ENCODE measurements around the gene CCDC88A. TPM values are rescaled to one million over a fixed set of nuclear protein-coding genes. Genes with fewer than 3 reads are reported as not detected.

Gene CCDC88A
- total RNA-seq, 2 donors from 2014 or later, result 49.0 to 50.4 TPM

DNA sequence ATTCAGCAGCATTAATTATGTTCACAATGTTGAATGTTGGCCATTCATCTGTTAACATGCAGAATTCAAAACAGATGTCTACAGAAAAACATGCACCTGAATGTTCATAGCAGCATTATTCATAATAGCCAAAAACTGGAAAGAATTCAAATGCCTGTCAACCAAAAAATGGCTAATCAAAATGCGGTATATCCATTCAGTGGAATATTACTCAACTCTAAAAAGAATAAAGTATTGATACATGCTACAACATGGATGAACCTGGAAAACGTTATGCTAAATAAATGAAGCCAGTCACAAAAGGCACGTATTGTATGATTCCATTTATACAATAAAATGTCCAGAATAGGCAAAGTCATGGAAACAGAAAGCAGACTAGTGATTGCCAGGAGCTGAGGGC, 68.0 kb downstream of the CCDC88A start:
- DNase-seq (no peak), ATAC-seq (no peak)
- intact Hi-C loops (cut with DNase I), result no loop called here
- H3K4me3 ChIP-seq, result no peak overlapping the region
- 93 to 94% methylated on average over 3 of the region's 3 CpGs for WGBS, 2 donors
- H3K4me1 ChIP-seq, result no peaks in the 10 kb centered on the region
- no peaks in the 10 kb centered on the region for H3K36me3 ChIP-seq (replicated peaks in 1 of 2; ENCODE audit: insufficient read depth in 1 of 2, low read depth in 2 of 2)
- H3K27me3 ChIP-seq, result no peaks in the 10 kb centered on the region
- H3K27ac ChIP-seq, result no peak overlapping the region
- TF ChIP-seq POLR2A (IDR thresholded peaks at IDR 0.05), result no peak
- TF ChIP-seq, protein P1, sequence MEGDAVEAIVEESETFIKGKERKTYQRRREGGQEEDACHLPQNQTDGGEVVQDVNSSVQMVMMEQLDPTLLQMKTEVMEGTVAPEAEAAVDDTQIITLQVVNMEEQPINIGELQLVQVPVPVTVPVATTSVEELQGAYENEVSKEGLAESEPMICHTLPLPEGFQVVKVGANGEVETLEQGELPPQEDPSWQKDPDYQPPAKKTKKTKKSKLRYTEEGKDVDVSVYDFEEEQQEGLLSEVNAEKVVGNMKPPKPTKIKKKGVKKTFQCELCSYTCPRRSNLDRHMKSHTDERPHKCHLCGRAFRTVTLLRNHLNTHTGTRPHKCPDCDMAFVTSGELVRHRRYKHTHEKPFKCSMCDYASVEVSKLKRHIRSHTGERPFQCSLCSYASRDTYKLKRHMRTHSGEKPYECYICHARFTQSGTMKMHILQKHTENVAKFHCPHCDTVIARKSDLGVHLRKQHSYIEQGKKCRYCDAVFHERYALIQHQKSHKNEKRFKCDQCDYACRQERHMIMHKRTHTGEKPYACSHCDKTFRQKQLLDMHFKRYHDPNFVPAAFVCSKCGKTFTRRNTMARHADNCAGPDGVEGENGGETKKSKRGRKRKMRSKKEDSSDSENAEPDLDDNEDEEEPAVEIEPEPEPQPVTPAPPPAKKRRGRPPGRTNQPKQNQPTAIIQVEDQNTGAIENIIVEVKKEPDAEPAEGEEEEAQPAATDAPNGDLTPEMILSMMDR (IDR thresholded peaks at IDR 0.05), result no peak
- H3K9me3 ChIP-seq, result no peaks in the 10 kb centered on the region

DNA sequence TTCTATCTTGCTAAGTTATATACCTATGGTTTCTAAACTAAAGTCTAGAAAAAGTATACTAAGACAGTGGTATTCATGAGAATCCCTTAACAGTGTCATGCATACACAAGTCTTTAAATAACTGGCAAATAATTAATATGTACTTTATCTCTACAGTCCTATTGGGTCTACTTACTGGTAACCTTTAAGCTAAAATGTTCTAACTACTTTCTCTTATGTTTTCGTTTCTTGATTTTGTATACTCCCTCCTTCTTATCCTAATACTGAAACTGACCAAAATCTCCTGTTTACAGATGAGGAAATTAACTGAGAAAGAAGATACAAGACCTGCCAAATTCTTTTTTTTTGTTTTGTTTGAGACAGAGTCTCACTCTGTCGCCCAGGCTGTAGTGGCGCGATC, 74.6 kb downstream of the CCDC88A start:
- DNase-seq (no peak), ATAC-seq (no peak)
- Histone ChIP-seq H3K4me3 (no peak overlapping the region), H3K27ac (no peak overlapping the region), H3K4me1 (no peaks in the 10 kb centered on the region), H3K27me3 (no peaks in the 10 kb centered on the region), H3K9me3 (no peaks in the 10 kb centered on the region), H3K36me3 (replicated peaks in 1 of 2; ENCODE audit: insufficient read depth in 1 of 2, low read depth in 2 of 2) (no peaks in the 10 kb centered on the region)
- intact Hi-C loops (cut with DNase I), result no loop called here
- TF ChIP-seq POLR2A (IDR thresholded peaks at IDR 0.05), result no peak
- TF ChIP-seq, protein P1 (IDR thresholded peaks at IDR 0.05), result no peak
- WGBS, 2 donors, result 94 to 98% methylated on average over 4 of the region's 4 CpGs

DNA sequence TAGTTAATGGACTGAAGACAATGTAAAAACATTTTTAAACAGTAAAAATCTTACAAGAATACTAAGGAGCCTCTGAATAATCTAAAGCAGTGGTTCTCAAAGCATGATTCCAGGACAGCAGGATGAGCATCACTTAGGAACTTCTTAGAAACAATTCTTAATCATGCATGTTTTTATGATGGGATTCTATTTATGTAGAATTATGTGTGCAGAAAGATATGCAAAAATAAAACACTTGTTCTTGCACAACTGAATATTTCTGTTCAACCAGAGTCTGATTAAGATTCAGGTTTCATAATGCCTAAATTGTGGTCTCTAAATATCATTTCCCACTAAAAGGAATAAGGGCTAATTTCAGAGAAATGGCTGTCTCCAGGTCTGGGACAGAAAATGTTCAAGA, 81.4 kb downstream of the CCDC88A start:
- intact Hi-C loops (cut with DNase I), result no loop called here

DNA sequence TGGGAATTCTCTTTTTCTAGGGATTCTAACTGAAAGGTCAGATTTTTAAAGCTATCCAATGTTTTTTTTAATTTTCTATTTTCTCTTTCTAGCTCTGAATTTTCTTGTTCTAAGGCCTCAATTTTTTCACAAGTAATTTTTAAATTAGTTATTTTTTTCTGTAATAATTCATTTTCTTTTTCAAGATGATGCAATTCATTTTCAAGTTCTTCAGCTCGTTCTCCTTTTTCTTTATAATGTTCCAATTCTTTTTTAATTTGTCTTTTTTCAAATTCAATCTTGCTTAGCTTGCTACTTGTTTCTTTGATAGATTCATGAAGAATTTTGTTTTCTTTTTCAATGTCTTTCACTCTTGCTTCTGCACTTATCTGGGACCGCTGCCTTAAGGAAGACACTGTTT, 84.9 kb downstream of the CCDC88A start:
- H3K36me3 ChIP-seq (replicated peaks in 1 of 2; ENCODE audit: insufficient read depth in 1 of 2, low read depth in 2 of 2), result no peaks in the 10 kb centered on the region
- DNase-seq (no peak), ATAC-seq (no peak)
- no peaks in the 10 kb centered on the region for H3K4me1 ChIP-seq
- no peak overlapping the region for H3K27ac ChIP-seq
- TF ChIP-seq, protein P1 (IDR thresholded peaks at IDR 0.05), result no peak
- TF ChIP-seq POLR2A (IDR thresholded peaks at IDR 0.05), result no peak
- no peak overlapping the region for H3K4me3 ChIP-seq
- no peaks in the 10 kb centered on the region for H3K27me3 ChIP-seq
- WGBS, 2 donors, result 87 to 100% methylated on average over 2 of the region's 2 CpGs
- H3K9me3 ChIP-seq, result no peaks in the 10 kb centered on the region
- intact Hi-C loops (cut with DNase I), result no loop called here

More for the DNA sequence above, 81.4 kb downstream of the CCDC88A start:
- no peak for ATAC-seq
- Histone ChIP-seq H3K4me1 (no peaks in the 10 kb centered on the region), H3K27ac (no peak overlapping the region), H3K4me3 (no peak overlapping the region), H3K9me3 (no peaks in the 10 kb centered on the region), H3K27me3 (no peaks in the 10 kb centered on the region), H3K36me3 (replicated peaks in 1 of 2; ENCODE audit: insufficient read depth in 1 of 2, low read depth in 2 of 2) (no peaks in the 10 kb centered on the region)
- no peak for DNase-seq
- TF ChIP-seq, protein P1 (IDR thresholded peaks at IDR 0.05), result no peak
- TF ChIP-seq POLR2A (IDR thresholded peaks at IDR 0.05), result no peak

DNA sequence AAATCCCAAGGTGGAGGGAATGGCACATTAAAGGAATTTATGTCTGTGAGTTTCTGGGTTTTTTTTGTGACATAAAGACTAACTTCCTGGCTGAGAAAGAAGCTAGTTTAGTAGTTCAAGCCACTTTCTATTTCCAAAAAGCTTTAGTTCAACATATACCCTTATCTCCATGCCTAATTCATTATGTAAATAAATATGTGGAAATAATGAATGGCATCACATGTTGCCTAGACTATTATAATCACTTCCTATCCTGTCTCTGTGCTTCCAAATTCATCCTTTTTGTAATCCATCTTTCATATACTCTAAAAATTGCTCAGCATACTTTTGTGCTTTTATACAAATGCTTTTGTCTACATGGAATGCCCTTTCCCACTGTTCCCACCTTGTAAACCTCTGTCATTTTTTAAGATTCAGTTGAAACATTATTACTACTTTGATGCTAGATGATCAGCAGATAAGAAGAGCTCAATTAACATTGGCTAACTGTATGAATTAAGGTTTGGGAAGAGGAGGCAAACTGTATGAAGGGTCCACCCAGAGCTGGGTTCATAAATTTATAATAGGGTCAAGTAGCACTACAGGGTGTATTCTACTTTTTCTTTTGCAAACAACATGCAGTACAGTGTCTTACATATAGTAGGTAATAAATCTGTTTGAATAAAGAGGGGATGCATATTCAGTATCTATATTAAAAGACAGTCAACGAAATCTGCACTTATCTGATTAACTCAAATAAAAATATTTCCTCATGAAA, 88.9 kb downstream of the CCDC88A start:
- WGBS, 2 donors, result 79 to 85% methylated on average over 1 of the region's 1 CpG
- ATAC-seq (no peak), DNase-seq (no peak)
- no peaks in the 10 kb centered on the region for H3K9me3 ChIP-seq
- intact Hi-C loops (cut with DNase I), result no loop called here
- no peaks in the 10 kb centered on the region for H3K27me3 ChIP-seq
- H3K4me1 ChIP-seq, result peaks cover 9% of the 10 kb centered on the region
- no peaks in the 10 kb centered on the region for H3K36me3 ChIP-seq (replicated peaks in 1 of 2; ENCODE audit: insufficient read depth in 1 of 2, low read depth in 2 of 2)
- H3K27ac ChIP-seq, result no peak overlapping the region
- no peak for TF ChIP-seq POLR2A (IDR thresholded peaks at IDR 0.05)
- TF ChIP-seq, protein P1 (IDR thresholded peaks at IDR 0.05), result no peak
- H3K4me3 ChIP-seq, result no peak overlapping the region

Data from body of pancreas (tissue), 4 donors.